Pancreas (tissue), 10 donors: ENCODE results near the gene OSER1. TPM values are rescaled to one million over a fixed set of nuclear protein-coding genes. Genes with fewer than 3 reads are reported as not detected.

ENCODE experiments used
- ATAC-seq, 4 donors: fragments of 200-7000 bp; cut with Tn5 transposase; one replicate each; pipeline versions ENCODE4 v1.8.0 to v1.9.1; 2020; ENCODE audit warnings: mild to moderate bottlenecking in 4 of 4, moderate library complexity in 4 of 4
- DNase-seq, 6 donors: peaks; one replicate each; pipeline ENCODE4 v3.0.0-alpha.2; 2020
- FAIRE-seq: peaks from 2 replicates; lab custom pipeline; 2012; peaks lifted over from hg19 to GRCh38; lab: Jason Lieb, UNC
- H3K27ac ChIP-seq, 4 donors: fragments of 200-600 bp; sonication (generic); 1 replicate in 3 of 4; 2 replicates in 1 of 4; pipeline versions ENCODE4 v1.5.0 to v1.8.0; 2020
- H3K27me3 ChIP-seq, 4 donors: fragments of 200-600 bp; one replicate each; pipeline ENCODE4 v1.8.0; 2021
- H3K36me3 ChIP-seq, 3 donors: fragments of 200-600 bp; sonication (generic) in 1 of 3; one replicate each; pipeline versions ENCODE4 v1.5.0 to v1.8.0; 2020 to 2021
- H3K4me1 ChIP-seq, 3 donors: fragments of 200-600 bp; one replicate each; pipeline ENCODE4 v1.8.0; 2021
- H3K4me3 ChIP-seq, 4 donors: fragments of 200-600 bp; sonication (generic) in 2 of 4; one replicate each; pipeline versions ENCODE4 v1.5.0 to v1.8.0; 2020 to 2021
- H3K9me3 ChIP-seq, 4 donors: fragments of 200-600 bp; one replicate each; pipeline ENCODE4 v1.8.0; 2021
- WGBS, 2 donors: extraction: QIAGEN DNeasy Blood & Tissue Kit; methylation state at CpG; one replicate each; pipeline ENCODE4 v1.1.7; 2013; 5-methylcytosine and 5-hydroxymethylcytosine counted together
- intact Hi-C, 3 donors: fragments of 100-400 bp; cut with DNase I; formaldehyde crosslinking; loops; one replicate each; pipeline versions ENCODE4 v1.11.1 to v1.14.2; 2022
- polyA plus RNA-seq, 2 donors: library from polyadenylated mRNA; stranded (reverse); fragments of 200-250 nt; gene quantifications; one replicate each; pipeline ENCODE4 v1.2.3, GENCODE V29; 2013
- total RNA-seq, 6 donors: library from RNA; stranded (reverse); fragmentation: NEBNext Ultra II Directional in 4 of 6; extraction: Animal tissue kit (Norgen Biotek cat#: 25700) in 4 of 6; gene quantifications; one replicate each; pipeline versions ENCODE4 v1.2.1 to v1.2.4, GENCODE V29; 2021 to 2023
- TF ChIP-seq, protein P1 (sequence below), 4 donors: fragments of 200-600 bp; sonication (generic) in 3 of 4; IDR thresholded peaks; one replicate each; pipeline versions ENCODE4 v1.5.0 to v1.8.0; 2021; ENCODE audit warnings: antibody characterized with exemption in 4 of 4
- donor health status: healthy with polysubstance abuse.
- donor health status: DM: no; HTN: no; CAD: no; lungs with moderate emphysema.
- donor health status: DM: no; HTN: no; CAD: no.
- donor health status: control.
- donor health status: control.
- donor health status: Bipolar disorder and iron deficiency.
- donor health status: DM: yes; HTN: yes; CAD: no.
- donor health status: DM: no; HTN: no; CAD: no.
- donor health status: DM: no; HTN: no; CAD: no.
- donor health status: DM: yes; HTN: yes; CAD: no.

Gene OSER1
- total and polyA plus RNA-seq, 8 donors = 8.0 to 17.6 (median 11.1) TPM

DNA sequence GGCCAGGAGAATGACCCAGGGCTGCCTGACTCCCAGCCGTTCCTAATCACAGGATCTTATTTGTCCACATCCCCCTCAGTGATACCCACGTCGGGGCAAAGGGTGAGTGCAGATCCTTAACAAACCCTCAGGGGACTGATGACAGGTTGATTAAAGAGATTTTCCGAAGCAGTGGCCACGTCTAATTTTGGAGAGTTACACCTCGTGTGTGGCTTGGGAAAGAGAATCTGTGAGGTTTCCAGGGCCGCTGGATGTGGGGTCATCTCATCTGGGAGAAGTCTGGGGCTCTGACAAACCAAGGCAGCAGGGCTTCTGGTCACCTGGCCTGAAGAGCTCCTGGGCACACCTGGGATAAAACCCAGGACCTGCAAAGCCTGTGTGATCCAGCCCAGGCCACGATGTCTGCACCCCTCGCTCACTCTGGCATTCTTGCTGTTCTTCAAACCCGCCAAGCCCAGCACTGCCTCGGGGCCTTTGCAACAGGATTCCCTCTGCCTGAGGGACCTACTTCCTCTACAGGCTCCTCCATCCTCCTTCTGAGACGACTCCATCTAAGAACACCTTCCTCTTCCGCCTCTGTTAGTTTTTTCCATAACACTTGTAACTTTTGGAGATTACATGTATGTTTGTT lies 28.3 kb downstream of the OSER1 start:
- H3K27ac ChIP-seq = no peak overlapping the region
- H3K36me3 ChIP-seq = no peaks in the 10 kb centered on the region
- no peaks in the 10 kb centered on the region for H3K9me3 ChIP-seq
- no peak overlapping the region for H3K4me3 ChIP-seq
- TF ChIP-seq, protein P1, sequence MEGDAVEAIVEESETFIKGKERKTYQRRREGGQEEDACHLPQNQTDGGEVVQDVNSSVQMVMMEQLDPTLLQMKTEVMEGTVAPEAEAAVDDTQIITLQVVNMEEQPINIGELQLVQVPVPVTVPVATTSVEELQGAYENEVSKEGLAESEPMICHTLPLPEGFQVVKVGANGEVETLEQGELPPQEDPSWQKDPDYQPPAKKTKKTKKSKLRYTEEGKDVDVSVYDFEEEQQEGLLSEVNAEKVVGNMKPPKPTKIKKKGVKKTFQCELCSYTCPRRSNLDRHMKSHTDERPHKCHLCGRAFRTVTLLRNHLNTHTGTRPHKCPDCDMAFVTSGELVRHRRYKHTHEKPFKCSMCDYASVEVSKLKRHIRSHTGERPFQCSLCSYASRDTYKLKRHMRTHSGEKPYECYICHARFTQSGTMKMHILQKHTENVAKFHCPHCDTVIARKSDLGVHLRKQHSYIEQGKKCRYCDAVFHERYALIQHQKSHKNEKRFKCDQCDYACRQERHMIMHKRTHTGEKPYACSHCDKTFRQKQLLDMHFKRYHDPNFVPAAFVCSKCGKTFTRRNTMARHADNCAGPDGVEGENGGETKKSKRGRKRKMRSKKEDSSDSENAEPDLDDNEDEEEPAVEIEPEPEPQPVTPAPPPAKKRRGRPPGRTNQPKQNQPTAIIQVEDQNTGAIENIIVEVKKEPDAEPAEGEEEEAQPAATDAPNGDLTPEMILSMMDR (IDR thresholded peaks at IDR 0.05) = no peak
- DNase-seq (no peak), ATAC-seq (no peak), FAIRE-seq (no peak)
- 37 to 45% methylated on average over 13 of the region's 13 CpGs for WGBS, 2 donors
- peaks cover 0 to 5% (median 3%) of the 10 kb centered on the region in 3 donors for H3K4me1 ChIP-seq
- peaks cover 0 to 5% (median 0%) of the 10 kb centered on the region in 4 donors for H3K27me3 ChIP-seq
- intact Hi-C loops = loop anchor here in 1 of 3 donors (10.0 kb wide), 1 partner anchor 57 kb away; no protein-coding TSS in a partner anchor

DNA sequence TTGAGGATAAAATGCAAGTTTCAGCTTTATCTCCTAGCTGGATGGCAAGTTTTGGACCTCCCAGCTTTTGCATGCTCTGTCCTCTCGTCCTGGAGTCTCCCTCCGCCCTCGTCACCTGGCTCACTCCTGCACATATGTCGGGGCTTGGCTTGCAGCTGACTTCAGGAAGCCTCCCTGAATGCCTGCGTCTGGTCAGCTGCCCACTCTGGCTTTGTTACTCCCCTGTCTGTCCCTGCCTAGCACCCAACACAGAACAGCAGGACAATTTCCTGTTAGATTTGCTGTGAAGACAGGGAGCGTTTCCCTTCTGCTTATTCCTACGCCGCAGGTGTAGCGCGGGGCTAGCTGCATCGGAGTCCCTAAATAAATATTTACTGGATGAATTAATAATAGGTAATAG lies 29.0 kb downstream of the OSER1 start:
- H3K4me1 ChIP-seq = peaks cover 0 to 1% (median 0%) of the 10 kb centered on the region in 3 donors
- no peak for ATAC-seq
- TF ChIP-seq, protein P1 (IDR thresholded peaks at IDR 0.05) = no peak
- H3K9me3 ChIP-seq = no peaks in the 10 kb centered on the region
- H3K27ac ChIP-seq = no peak overlapping the region
- no peaks in the 10 kb centered on the region for H3K36me3 ChIP-seq
- 30 to 33% methylated on average over 11 of the region's 11 CpGs for WGBS, 2 donors
- intact Hi-C loops = loop anchor here in 1 of 3 donors (10.0 kb wide), 1 partner anchor 57 kb away; no protein-coding TSS in a partner anchor
- no peak for DNase-seq
- H3K4me3 ChIP-seq = no peak overlapping the region
- FAIRE-seq = no peak
- peaks cover 0 to 5% (median 0%) of the 10 kb centered on the region in 4 donors for H3K27me3 ChIP-seq

DNA sequence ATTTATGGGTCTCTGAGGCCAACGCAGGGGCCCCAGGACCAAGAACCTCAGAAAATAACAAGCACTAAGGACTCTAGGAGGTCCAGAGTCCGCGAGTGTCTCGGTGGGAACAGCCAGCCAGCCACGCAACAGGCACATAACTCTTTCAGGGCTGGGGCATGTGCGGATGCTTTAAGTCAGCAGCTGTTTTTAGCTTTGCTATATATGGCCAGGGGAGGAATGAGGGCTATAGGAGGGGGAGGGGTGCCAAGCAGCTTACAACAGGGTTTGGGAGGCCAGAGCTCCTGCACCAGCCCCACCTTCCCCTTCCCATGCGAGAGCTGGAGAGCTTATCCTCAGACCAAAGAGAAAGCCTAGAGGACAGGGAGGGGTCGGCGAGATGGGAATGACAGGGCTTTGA lies 29.8 kb downstream of the OSER1 start:
- FAIRE-seq (no peak), ATAC-seq (no peak), DNase-seq (no peak)
- Histone ChIP-seq H3K9me3 (no peaks in the 10 kb centered on the region), H3K36me3 (no peaks in the 10 kb centered on the region), H3K27me3 (peaks cover 0 to 5% (median 0%) of the 10 kb centered on the region in 4 donors), H3K4me1 (no peaks in the 10 kb centered on the region), H3K27ac (no peak overlapping the region), H3K4me3 (no peak overlapping the region)
- intact Hi-C loops = loop anchor here in 1 of 3 donors (10.0 kb wide), 1 partner anchor 56 kb away; no protein-coding TSS in a partner anchor
- 32 to 40% methylated on average over 9 of the region's 9 CpGs for WGBS, 2 donors
- TF ChIP-seq, protein P1 (IDR thresholded peaks at IDR 0.05) = no peak

DNA sequence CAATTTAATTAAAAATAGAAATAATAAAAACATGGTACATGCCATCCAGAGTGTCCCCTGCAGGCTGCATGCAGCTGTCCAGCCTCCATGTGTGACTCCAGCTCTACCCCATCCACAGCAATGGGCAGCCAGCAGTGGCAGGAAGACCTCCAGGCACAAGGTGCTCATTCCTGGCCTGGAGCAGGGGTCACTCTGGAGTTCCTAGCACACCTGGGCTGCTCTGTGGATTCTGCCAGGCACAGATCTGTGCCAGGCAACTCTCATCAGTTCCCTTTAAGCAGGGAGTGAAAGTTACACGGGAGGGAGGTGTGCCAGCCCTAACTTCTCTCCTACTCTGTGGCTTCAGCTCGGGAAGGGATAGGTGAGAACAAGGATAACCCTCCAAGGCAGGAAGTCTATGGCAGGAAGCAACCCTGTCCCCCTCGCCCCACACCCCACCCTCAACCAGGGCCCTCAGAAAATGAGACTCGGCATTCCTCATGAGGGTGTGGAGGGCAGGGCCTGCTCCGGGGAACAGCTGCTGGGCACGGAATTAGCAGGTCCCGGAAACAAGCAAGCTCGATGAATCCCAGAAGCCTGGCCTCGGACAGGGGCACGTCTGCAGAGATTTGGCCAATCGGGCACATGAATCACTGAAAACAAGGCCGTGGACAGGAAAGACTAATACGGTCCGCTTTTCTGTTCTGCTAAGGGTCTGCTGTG lies 33.6 kb downstream of the OSER1 start:
- ATAC-seq = peak in 1 of 4 donors; percentile 41
- no peak overlapping the region for H3K27ac ChIP-seq
- H3K9me3 ChIP-seq = no peaks in the 10 kb centered on the region
- intact Hi-C loops = no loop called here
- WGBS, 2 donors = 64% methylated on average over 14 of the region's 14 CpGs
- TF ChIP-seq, protein P1 (IDR thresholded peaks at IDR 0.05) = no peak
- H3K4me3 ChIP-seq = no peak overlapping the region
- no peaks in the 10 kb centered on the region for H3K4me1 ChIP-seq
- no peak for DNase-seq
- H3K27me3 ChIP-seq = peaks cover 0 to 5% (median 0%) of the 10 kb centered on the region in 4 donors
- H3K36me3 ChIP-seq = no peaks in the 10 kb centered on the region
- no peak for FAIRE-seq
